ENCODE results near the gene BMPR1A. TPM values are rescaled to one million over a fixed set of nuclear protein-coding genes. Genes with fewer than 3 reads are reported as not detected.

The BMPR1A gene
- total and polyA plus RNA-seq, 10 of the 15 experiments (the other 5 are each of a cell fraction or from before 2014, with no cell fraction given) = 2.3 to 22.7 (median 13.1) TPM

DNA sequence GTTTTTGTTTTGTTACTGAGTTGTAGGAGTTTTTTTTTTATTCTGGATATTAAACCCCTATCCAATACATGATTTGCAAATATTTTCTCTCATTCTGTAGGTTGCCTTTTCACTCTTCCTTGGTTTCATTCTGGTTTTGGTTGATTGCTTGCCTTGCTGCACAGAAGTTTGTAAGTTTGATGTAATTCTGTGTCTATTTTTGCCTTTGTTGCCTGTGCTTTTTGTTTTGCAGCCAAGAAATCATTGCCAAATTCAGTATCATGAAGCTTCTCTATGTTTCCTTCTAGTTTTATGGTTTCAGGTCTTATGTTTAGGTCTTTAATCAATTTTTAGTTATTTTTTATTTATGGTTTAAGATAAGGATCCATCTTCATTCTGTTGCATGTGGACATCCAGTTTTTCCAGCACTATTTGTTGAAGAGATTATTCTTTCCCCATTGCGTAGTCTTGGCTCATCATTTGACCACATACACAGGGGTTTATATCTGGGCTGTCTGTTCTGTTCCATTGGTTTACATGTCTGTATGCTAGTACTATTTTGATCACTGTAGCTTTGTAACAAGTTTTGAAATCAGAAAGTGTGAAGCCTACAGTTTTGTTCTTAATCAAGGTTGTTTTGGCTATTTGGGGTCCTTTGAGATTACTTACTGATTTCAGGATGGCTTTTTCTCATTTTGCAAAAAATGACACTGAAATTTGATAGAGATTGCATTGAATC, 26.4 kb downstream of the BMPR1A start (continued):
- TF ChIP-seq CUX1 (IDR thresholded peaks at IDR 0.05; ENCODE audit: insufficient replicate concordance, low read depth, low read length) = no peak
- TF ChIP-seq MEF2A (IDR thresholded peaks at IDR 0.05; ENCODE audit: insufficient read depth, low read depth, low read length) = peak; percentile 65
- TF ChIP-seq ESRRA (IDR thresholded peaks at IDR 0.05; ENCODE audit: low read length) = no peak
- peak; percentile 88 for TF ChIP-seq NFIC (IDR thresholded peaks at IDR 0.05; ENCODE audit: low read depth, low read length)
- TF ChIP-seq ZBTB40 (IDR thresholded peaks at IDR 0.05; ENCODE audit: borderline replicate concordance) = no peak
- TF ChIP-seq SMARCA5 (IDR thresholded peaks at IDR 0.05) = no peak
- TF ChIP-seq RAD21 (IDR thresholded peaks at IDR 0.05; ENCODE audit: insufficient read depth, low read depth, low read length) = no peak
- TF ChIP-seq, protein P1, sequence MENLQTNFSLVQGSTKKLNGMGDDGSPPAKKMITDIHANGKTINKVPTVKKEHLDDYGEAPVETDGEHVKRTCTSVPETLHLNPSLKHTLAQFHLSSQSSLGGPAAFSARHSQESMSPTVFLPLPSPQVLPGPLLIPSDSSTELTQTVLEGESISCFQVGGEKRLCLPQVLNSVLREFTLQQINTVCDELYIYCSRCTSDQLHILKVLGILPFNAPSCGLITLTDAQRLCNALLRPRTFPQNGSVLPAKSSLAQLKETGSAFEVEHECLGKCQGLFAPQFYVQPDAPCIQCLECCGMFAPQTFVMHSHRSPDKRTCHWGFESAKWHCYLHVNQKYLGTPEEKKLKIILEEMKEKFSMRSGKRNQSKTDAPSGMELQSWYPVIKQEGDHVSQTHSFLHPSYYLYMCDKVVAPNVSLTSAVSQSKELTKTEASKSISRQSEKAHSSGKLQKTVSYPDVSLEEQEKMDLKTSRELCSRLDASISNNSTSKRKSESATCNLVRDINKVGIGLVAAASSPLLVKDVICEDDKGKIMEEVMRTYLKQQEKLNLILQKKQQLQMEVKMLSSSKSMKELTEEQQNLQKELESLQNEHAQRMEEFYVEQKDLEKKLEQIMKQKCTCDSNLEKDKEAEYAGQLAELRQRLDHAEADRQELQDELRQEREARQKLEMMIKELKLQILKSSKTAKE (IDR thresholded peaks at IDR 0.05; ENCODE audit: low read depth, poor library complexity, severe bottlenecking) = peak; percentile 68
- TF ChIP-seq BCLAF1 (IDR thresholded peaks at IDR 0.05) = no peak

All from GM12878 (cell line).